Aorta (tissue), 5 donors: ENCODE measurements around the gene CD99L2. TPM values are rescaled to one million over a fixed set of nuclear protein-coding genes. Genes with fewer than 3 reads are reported as not detected.

Experiments used
- ATAC-seq: fragments of 200-7000 bp; cut with Tn5 transposase; one replicate; pipeline ENCODE4 v1.9.1; 2022; ENCODE audit warnings: moderate library complexity; ENCODE audit not compliant: low FRiP score
- DNase-seq, 2 donors: peaks; one replicate each; pipeline ENCODE4 v3.0.0-alpha.2; 2020
- H3K27ac ChIP-seq, 2 donors: one replicate each; pipeline ENCODE4 v1.5.1; 2013; ENCODE audit warnings: low read length in 2 of 2, mild to moderate bottlenecking in 2 of 2, moderate library complexity in 2 of 2, control low read depth in 1 of 2, inconsistent platforms in 1 of 2, low read depth in 1 of 2
- H3K27me3 ChIP-seq, 2 donors: one replicate each; pipeline ENCODE4 v1.6.1; 2013; ENCODE audit warnings: control low read depth in 1 of 2, low read length in 1 of 2, mild to moderate bottlenecking in 1 of 2, moderate library complexity in 1 of 2; ENCODE audit not compliant: insufficient read depth in 2 of 2, control insufficient read depth in 1 of 2
- H3K36me3 ChIP-seq, 2 donors: one replicate each; pipeline ENCODE4 v1.6.1; 2013; ENCODE audit warnings: control low read depth in 1 of 2, low read length in 1 of 2, mild to moderate bottlenecking in 1 of 2; ENCODE audit not compliant: insufficient read depth in 2 of 2, control insufficient read depth in 1 of 2
- H3K4me1 ChIP-seq, 2 donors: one replicate each; pipeline ENCODE4 v1.6.1; 2013; ENCODE audit warnings: low read length in 2 of 2, control low read depth in 1 of 2, mild to moderate bottlenecking in 1 of 2, moderate library complexity in 1 of 2; ENCODE audit not compliant: insufficient read depth in 2 of 2, control insufficient read depth in 1 of 2
- H3K4me3 ChIP-seq, 2 donors: one replicate each; pipeline ENCODE4 v1.5.1; 2013; ENCODE audit warnings: low read length in 2 of 2, control low read depth in 1 of 2, mild to moderate bottlenecking in 1 of 2
- H3K9me3 ChIP-seq: one replicate; pipeline ENCODE4 v1.6.1; 2013; ENCODE audit warnings: mild to moderate bottlenecking, low read length; ENCODE audit not compliant: control insufficient read depth
- WGBS, 2 donors: extraction: QIAGEN DNeasy Blood & Tissue Kit; methylation state at CpG; one replicate each; pipeline ENCODE4 v1.1.7; 2013; 5-methylcytosine and 5-hydroxymethylcytosine counted together
- intact Hi-C, 2 donors: fragments of 100-400 bp; cut with DNase I; formaldehyde crosslinking; loops; one replicate each; pipeline versions ENCODE4 v1.14.2 to v1.15.0; 2022
- polyA plus RNA-seq, 2 donors: library from polyadenylated mRNA; stranded (reverse); fragments of 200-250 nt; gene quantifications; one replicate each; pipeline ENCODE4 v1.2.3, GENCODE V29; 2013
- total RNA-seq, 2 donors: library from RNA; stranded (reverse); fragmentation: NEBNext Ultra II Directional; extraction: Animal tissue kit (Norgen Biotek cat#: 25700); gene quantifications; one replicate each; pipeline ENCODE4 v1.2.1, GENCODE V29; 2021
- donor health status: healthy with polysubstance abuse.
- donor health status: Bipolar disorder and iron deficiency.
- donor health status: DM: no; HTN: no; CAD: no.
- donor health status: DM: no; HTN: no; CAD: no.
- donor health status: DM: yes; HTN: yes; CAD: no.

CD99L2 gene
- total and polyA plus RNA-seq, 4 donors = 22.9 to 56.2 (median 47.6) TPM

DNA sequence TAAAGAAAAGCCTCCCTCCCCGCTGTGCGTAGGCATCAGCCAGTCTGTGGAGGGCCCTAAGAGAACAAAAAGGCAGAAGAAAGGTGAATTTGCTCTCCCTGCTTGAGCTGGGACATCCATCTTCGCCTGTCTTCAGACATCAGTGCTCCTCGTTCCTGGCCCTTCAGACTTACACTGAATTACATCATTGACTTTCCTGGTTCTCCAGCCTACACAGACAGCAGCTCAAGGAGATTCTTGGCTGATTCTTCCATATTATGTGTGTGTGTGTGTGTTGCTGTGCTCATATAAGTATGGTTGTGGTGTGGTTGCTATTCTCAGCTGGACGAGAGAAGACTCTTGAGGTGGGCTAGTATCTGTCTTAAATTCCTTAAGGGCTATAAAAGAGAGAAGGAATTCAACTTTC lies 35.5 kb upstream of the CD99L2 start:
- H3K9me3 ChIP-seq = no peaks in the 10 kb centered on the region
- H3K27me3 ChIP-seq = no peaks in the 10 kb centered on the region
- H3K27ac ChIP-seq = no peak overlapping the region
- DNase-seq (no peak), ATAC-seq (no peak)
- 68 to 74% methylated on average over 5 of the region's 5 CpGs for WGBS, 2 donors
- no peaks in the 10 kb centered on the region for H3K4me1 ChIP-seq
- no peak overlapping the region for H3K4me3 ChIP-seq
- intact Hi-C loops = no loop called here
- no peaks in the 10 kb centered on the region for H3K36me3 ChIP-seq

DNA sequence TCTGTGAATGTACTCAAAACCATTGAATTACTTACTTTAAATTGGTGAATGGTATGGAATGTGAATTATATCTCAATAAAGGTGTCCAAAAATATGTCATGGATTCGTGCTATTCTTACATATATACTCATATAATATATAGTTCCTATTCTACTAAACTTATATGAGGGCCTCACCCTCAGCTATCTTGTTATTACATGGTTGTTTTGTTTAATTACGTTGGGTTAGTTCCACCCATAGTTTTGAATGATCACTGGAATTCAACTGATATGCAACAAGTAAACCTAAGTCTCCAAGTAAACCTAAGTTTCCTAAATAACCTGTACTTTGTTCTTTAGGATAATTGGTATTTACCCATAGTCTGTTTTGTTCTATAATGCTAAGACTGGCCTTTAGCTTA lies 30.6 kb upstream of the CD99L2 start:
- DNase-seq (no peak), ATAC-seq (no peak)
- 56 to 73% methylated on average over 2 of the region's 2 CpGs for WGBS, 2 donors
- intact Hi-C loops = no loop called here
- peaks cover 0 to 2% of the 10 kb centered on the region in 2 donors for H3K4me1 ChIP-seq
- H3K9me3 ChIP-seq = no peaks in the 10 kb centered on the region
- H3K27ac ChIP-seq = no peak overlapping the region
- H3K36me3 ChIP-seq = no peaks in the 10 kb centered on the region
- H3K4me3 ChIP-seq = no peak overlapping the region
- H3K27me3 ChIP-seq = no peaks in the 10 kb centered on the region

- Histone ChIP-seq H3K36me3 (no peaks in the 10 kb centered on the region), H3K27me3 (no peaks in the 10 kb centered on the region), H3K4me3 (no peak overlapping the region), H3K27ac (no peak overlapping the region), H3K9me3 (no peaks in the 10 kb centered on the region), H3K4me1 (peaks cover 0 to 2% of the 10 kb centered on the region in 2 donors)
- intact Hi-C loops = no loop called here
- ATAC-seq = no peak
- no peak for DNase-seq
- 94 to 99% methylated on average over 2 of the region's 2 CpGs for WGBS, 2 donors
Measured at GRCh38 chrX:150926791-150927190, 28.3 kb upstream of the CD99L2 start.

DNA sequence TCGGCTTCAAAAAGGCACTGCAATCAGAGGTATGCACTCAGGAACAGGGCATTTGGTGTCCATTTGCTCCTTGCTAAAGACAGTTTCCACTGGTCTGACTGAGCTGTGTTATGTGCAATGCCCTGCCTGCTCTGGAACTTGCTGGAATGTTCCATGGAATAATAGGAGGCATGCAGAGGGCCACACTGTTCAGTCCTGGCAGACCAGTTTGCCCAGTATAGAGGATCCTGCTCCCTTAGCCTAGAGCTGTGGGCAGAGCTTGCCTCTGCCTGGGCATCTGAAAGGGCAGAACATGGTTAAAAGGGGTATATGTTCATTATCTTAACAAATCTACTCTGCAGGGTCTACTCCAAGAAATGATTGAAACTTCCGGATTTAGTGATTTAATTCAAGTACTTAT lies 27.8 kb upstream of the CD99L2 start:
- no peak for ATAC-seq
- H3K4me1 ChIP-seq = peaks cover 0 to 2% of the 10 kb centered on the region in 2 donors
- no peak overlapping the region for H3K4me3 ChIP-seq
- H3K9me3 ChIP-seq = no peaks in the 10 kb centered on the region
- H3K36me3 ChIP-seq = no peaks in the 10 kb centered on the region
- no peaks in the 10 kb centered on the region for H3K27me3 ChIP-seq
- DNase-seq = no peak
- WGBS, 2 donors = 48 to 53% methylated on average over 2 of the region's 2 CpGs
- H3K27ac ChIP-seq = no peak overlapping the region
- intact Hi-C loops = no loop called here

GRCh38 chrX:150919401-150919800 lies 20.9 kb upstream of the CD99L2 start:
- intact Hi-C loops = no loop called here
- DNase-seq (no peak), ATAC-seq (no peak)
- Histone ChIP-seq H3K27ac (no peak overlapping the region), H3K27me3 (no peaks in the 10 kb centered on the region), H3K9me3 (no peaks in the 10 kb centered on the region), H3K4me1 (no peaks in the 10 kb centered on the region), H3K36me3 (no peaks in the 10 kb centered on the region), H3K4me3 (no peak overlapping the region)

DNA sequence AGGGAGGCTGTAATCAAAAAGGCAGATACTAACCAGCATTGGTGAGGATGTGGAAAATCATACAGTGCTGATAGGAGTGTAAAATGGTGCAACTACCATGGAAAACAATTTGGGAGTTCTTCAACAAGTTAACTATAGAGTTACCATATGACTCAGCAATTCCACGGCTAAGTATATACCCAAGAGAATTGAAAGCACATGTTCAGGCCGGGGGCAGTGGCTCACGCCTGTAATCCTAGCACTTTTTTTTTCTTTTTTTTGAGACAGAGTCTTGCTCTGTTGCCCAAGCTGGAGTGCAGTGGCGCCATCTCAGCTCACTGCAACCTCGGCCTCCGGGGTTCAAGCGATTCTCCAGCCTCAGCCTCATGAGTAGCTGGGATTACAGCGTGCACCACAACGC lies 15.0 kb upstream of the CD99L2 start:
- Histone ChIP-seq H3K27ac (no peak overlapping the region), H3K4me1 (no peaks in the 10 kb centered on the region), H3K4me3 (no peak overlapping the region), H3K36me3 (no peaks in the 10 kb centered on the region), H3K9me3 (no peaks in the 10 kb centered on the region), H3K27me3 (no peaks in the 10 kb centered on the region)
- intact Hi-C loops = no loop called here
- DNase-seq = no peak
- WGBS, 2 donors = 72 to 77% methylated on average over 9 of the region's 9 CpGs
- no peak for ATAC-seq

GRCh38 chrX:150907474-150907873 lies 9.0 kb upstream of the CD99L2 start:
- intact Hi-C loops = no loop called here
- Histone ChIP-seq H3K27me3 (no peaks in the 10 kb centered on the region), H3K9me3 (no peaks in the 10 kb centered on the region), H3K36me3 (no peaks in the 10 kb centered on the region), H3K4me3 (no peak overlapping the region), H3K27ac (no peak overlapping the region), H3K4me1 (no peaks in the 10 kb centered on the region)
- 46 to 59% methylated on average over 7 of the region's 7 CpGs for WGBS, 2 donors
- DNase-seq (no peak), ATAC-seq (no peak)

- no peaks in the 10 kb centered on the region for H3K9me3 ChIP-seq
- WGBS, 2 donors = 68 to 90% methylated on average over 6 of the region's 6 CpGs
- intact Hi-C loops = no loop called here
Measured at GRCh38 chrX:150906694-150907093, 8.2 kb upstream of the CD99L2 start.

GRCh38 chrX:150905293-150905692 lies 6.8 kb upstream of the CD99L2 start:
- Histone ChIP-seq H3K4me1 (no peaks in the 10 kb centered on the region), H3K36me3 (no peaks in the 10 kb centered on the region), H3K9me3 (no peaks in the 10 kb centered on the region), H3K27ac (no peak overlapping the region), H3K4me3 (no peak overlapping the region), H3K27me3 (no peaks in the 10 kb centered on the region)
- no peak for DNase-seq
- intact Hi-C loops = no loop called here
- WGBS, 2 donors = 79 to 85% methylated on average over 3 of the region's 3 CpGs
- no peak for ATAC-seq

More at GRCh38 chrX:150906694-150907093, 8.2 kb upstream of the CD99L2 start:
- Histone ChIP-seq H3K27ac (no peak overlapping the region), H3K4me3 (no peak overlapping the region), H3K4me1 (no peaks in the 10 kb centered on the region), H3K36me3 (no peaks in the 10 kb centered on the region), H3K27me3 (no peaks in the 10 kb centered on the region)
- DNase-seq = no peak
- no peak for ATAC-seq
